ENCODE results near the gene SMU1. TPM values are rescaled to one million over a fixed set of nuclear protein-coding genes. Genes with fewer than 3 reads are reported as not detected.

The SMU1 gene
- total RNA-seq, 1 donor from 2014 or later, result 16.3 TPM

Other genes with a start within 250 kb of the SMU1 start
- gene APTX, start 75.0 kb downstream of the SMU1 start, total RNA-seq, result 12.0 TPM
- 90.9 TPM for gene DNAJA1, start 51.4 kb downstream of the SMU1 start, total RNA-seq
- gene B4GALT1, start 90.7 kb upstream of the SMU1 start, total RNA-seq, result 42.5 TPM
- gene SPINK4, start 163.5 kb upstream of the SMU1 start, total RNA-seq, result not detected
- gene BAG1, start 188.0 kb upstream of the SMU1 start, total RNA-seq, result 161 TPM
- 49.4 TPM for gene CHMP5, start 188.4 kb upstream of the SMU1 start, total RNA-seq
- 31.6 TPM for gene NFX1, start 213.8 kb upstream of the SMU1 start, total RNA-seq

Data from left ventricle myocardium superior (tissue), 1 donor.